Cortex of kidney (tissue), 1 donor: ENCODE measurements around the gene TNFRSF8.

Experiments
- DNase-seq: peaks from one replicate; lab custom pipeline; 2025; lab: John Stamatoyannopoulos, UW

TNFRSF8 gene

GRCh38 chr1:12176298-12177118, 113.4 kb downstream of the TNFRSF8 start:
- no peak for DNase-seq

DNA sequence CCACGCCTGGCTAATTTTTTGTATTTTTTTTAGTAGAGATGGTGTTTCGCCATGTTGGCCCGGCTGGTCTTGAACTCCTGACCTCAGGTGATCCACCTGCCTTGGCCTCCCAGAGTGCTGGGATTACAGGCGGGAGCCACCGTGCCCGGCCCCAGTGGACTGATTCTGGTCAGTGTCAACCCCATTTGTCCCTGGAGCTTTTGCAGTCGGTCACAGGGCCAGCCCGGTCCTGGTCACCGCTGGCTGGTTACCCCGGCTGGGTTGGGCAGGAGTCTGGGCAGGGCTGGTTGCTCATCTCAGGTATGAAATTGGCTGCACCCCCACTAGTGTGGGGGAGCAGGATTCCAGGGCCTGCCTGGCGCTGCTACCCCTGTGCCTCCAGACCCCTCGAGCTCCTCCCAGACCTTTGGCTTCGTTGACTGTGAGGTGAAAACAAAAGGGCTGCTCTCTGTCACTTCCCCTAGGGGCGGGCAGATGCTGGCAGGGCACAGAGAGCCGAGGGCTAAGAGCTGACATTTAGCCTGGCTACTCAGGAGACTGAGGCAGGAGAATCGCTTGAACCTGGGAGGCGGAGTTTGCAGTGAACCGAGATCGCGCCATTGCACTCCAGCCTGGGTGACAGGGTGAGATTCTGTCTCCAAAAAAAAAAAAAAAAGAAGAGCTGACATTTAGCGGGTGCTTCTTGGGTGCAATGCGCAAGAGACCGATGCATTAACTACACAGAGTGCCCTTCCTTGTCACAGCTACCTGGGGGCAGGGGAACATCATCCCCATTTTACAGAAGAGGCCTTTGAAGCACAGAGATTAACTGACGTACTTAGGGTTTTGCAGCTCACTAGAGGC, 114.3 kb downstream of the TNFRSF8 start:
- no peak for DNase-seq

DNA sequence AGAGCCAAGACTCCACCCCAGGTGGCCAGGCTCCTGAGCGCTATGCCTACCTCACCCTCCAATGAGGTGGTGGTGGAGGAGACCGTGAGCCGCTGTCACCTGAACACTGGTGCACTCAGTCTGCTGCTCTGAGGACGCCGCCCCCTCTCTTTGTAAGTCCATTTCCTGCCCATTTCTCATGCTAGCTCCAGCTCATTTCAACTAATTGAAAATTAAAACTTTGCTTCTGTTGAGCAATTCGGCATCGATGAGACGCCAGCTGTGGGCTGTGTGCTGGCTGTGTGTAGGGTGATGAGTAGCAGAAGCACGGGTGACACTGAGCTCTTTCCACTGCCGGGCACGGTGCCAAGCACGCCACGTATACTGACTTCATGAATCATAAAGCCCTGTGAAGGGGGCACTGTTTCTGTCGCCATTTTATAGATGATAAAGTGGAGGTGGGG, 114.9 kb downstream of the TNFRSF8 start:
- DNase-seq: no peak

DNA sequence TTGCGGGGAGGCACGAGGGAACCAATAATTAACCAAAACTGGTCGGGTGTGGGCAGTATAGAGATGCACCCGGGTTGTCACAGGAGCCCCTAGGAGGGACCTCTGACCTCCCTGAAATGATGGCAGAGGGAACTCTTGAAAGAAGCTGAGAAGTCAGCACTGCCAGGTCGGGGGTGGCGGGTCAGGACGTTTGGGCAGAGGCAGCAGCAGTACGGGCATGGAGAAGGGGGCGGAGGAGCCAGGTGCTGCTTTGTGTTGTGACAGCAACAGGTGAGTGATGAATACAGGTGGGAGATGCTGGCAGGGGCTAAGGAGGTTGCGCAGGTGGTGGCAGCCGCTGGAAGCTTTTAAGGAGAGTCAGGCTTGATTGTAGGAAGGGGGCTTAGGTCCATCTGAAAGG, 115.4 kb downstream of the TNFRSF8 start:
- DNase-seq: no peak

- no peak for DNase-seq
Observed at GRCh38 chr1:12179111-12179519, 116.0 kb downstream of the TNFRSF8 start.

- DNase-seq: no peak
Observed at GRCh38 chr1:12179676-12180075, 116.6 kb downstream of the TNFRSF8 start.

- DNase-seq: no peak
Observed at GRCh38 chr1:12180315-12180714, 117.2 kb downstream of the TNFRSF8 start.

GRCh38 chr1:12180903-12181302, 117.8 kb downstream of the TNFRSF8 start:
- DNase-seq: no peak

DNA sequence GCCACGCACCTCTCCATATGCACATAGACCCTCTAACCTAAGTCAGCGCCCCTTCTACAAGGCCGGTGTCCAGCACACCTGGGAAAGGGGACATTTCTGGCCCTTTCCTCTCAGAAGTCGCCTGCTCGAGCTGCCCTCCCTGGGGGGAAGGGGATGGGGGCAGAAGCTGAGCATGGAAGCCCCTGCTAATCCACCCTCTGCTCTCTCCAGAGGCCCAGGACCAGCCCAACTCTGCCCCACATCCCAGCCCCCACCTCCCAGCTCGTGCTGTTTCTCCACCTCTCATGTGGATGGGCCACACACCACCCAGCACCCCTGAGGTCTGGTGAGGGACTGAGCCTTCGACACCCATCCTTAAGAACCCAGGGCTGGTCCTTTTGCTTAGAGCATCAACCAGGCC, 118.5 kb downstream of the TNFRSF8 start:
- no peak for DNase-seq

- no peak for DNase-seq
Observed at GRCh38 chr1:12182410-12182984, 119.4 kb downstream of the TNFRSF8 start.

DNA sequence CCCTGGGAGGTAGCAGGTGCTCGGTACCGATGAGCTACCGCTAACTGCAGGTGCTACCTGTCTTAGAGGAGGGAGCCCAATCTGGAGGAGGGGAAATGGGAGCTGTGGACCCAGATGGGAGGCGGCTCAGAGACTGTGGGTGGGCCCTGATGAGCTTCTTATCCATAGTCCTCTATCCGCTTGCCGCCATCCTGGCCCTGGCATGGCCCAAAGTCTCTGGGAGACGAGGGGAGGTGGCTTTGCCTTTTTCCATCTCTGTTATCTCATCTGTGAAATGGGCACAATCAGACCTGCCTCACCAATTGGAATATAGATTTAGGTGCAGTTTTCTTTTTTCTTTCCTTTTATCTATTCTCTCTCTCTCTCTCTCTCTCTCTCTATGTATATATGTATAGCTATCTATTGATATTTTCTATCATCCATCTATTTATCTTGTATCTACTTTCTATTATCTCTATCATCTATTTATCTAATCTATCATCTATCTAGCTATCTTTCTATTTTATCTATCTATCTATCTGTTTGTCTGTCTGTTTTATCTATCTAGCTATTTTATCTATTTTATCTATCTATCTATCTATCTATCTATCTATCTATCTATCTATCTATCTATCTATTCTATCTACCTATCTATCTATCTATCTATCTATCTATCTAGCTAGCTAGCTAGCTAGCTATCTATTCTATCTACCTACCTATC, 120.1 kb downstream of the TNFRSF8 start:
- DNase-seq: no peak

DNA sequence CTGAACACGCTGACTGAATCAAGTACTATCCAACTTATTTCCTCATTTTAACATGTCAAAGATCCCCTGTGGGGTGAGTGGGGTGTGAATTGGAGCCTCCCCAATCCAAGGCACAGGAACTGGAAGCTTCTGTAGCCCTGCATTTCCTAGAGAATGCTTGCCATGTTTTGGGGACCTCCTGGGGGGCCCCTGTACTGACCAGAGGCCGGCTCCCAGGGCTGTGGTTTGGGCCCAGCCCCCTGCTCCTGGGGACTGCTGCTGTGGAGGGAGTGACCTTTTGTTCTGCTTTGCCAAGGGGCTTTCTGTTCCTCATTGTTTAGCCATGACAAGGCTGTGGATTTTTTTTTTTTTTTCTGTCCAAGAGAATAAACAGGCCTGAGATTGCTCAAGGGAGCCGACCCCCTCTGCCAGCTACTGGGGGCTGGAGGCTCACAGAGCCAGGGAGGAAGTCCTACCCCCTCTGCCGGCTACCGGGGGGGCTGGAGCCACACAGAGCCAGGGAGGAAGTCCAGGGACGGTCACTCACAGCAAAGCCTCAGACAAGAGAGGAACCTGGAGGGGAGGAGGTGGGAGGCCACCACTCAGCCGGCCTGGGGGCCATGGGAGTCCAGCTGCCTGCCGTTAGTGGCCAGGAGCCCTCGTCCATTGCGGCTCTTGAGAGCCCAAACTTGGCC, 121.0 kb downstream of the TNFRSF8 start:
- DNase-seq: no peak

GRCh38 chr1:12185036-12185917, 122.2 kb downstream of the TNFRSF8 start:
- DNase-seq: no peak

DNA sequence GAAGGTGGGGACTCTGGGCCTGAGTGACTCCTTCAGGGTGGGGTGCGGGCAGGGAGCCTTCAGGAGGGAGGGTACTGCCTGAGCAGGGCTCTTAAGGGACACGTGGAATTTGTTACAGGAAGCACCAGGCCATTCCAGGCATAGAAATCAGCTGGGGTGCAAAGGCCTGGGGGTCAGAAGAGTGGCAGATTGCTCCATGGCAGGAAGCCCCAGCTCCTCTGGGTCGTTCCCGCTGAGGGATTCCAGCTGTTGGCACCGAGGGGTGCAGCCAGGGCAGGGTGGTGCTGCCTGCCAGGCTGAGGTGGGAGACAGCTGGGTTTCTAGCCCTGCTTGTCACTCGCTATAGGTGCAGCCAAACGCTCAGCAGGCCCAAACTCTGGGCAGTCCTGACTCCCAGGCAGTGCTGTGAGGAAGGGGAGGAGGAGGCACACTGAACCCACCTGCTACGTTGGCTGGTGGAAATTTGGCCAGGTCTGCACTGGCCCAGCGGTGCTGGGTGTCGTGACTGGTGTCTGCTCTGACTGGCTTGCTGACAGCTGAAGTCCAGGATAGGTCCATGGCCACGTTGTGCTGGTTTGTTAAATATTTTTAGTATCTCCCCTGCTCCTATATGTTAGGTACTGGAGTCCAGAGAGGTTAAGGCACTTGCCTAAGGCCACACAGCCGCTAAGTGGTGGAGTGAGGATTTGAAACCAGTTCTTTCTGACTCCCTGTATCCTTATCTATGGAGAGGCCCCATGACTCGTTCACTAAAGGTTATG, 123.0 kb downstream of the TNFRSF8 start:
- DNase-seq: no peak

DNA sequence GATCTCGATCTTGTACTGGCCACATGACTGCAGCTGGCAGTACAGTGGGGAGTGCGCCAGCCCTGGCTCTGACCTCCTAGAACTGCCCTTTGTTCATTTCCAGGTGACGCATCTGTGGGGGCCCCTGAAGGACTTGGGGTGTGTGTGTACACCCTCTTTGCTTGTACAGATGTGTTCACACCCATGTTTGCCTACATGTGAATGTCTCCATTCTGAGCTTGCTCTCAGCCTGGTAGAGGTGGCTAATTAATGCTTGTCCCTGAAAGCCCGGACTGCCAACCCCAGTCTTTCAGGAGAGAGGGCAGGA, 123.5 kb downstream of the TNFRSF8 start:
- no peak for DNase-seq

DNA sequence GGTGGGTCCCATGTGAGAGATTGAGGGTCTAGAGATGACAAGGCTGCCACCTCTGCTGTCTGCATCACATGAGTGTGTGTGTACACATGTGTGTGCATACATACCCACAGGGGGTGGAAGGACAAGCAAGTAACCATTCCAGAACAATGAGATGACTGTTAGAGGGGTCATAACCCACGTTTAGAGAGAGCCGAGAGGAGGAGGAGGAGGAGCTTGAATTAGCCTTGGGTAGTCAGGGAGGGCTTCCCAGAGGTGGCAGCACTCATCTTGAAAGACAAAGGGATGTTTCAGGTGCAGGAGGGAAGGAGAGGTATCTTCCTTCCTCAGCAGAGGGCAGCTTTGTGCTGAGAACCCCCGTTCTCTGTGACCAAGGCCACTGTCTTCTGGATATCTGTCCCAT, 125.0 kb downstream of the TNFRSF8 start:
- DNase-seq: no peak

DNA sequence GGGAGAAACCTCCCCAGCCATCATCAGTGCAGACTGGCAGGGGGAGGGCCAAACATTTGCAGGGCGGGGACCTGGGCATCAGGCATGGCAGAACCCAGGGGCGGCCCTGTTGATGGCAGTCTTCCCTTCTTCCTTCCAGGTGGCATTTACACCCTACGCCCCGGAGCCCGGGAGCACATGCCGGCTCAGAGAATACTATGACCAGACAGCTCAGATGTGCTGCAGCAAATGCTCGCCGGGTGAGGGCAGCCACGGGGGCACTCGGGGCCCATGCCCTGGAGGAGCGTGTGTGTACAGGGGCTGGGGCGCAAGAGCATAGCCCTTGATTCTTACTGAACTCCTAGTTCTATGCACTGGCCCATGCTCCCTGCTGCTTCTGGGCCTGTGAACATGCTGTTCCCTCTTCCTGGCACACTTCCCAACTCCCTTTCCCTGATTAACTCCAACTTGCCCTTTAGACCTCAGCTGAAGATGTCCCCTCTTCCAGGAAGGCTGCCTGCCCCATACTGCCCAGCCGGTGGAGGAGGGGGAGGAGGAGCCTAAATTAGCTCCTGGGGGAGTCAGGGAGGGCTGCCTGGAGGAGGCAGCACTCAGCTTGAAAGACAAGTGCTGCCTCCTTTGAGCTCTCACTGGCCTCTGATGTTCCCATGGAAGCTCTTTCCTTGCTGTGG, 125.7 kb downstream of the TNFRSF8 start:
- DNase-seq: no peak

- no peak for DNase-seq
Observed at GRCh38 chr1:12189328-12189682, 126.2 kb downstream of the TNFRSF8 start.

DNA sequence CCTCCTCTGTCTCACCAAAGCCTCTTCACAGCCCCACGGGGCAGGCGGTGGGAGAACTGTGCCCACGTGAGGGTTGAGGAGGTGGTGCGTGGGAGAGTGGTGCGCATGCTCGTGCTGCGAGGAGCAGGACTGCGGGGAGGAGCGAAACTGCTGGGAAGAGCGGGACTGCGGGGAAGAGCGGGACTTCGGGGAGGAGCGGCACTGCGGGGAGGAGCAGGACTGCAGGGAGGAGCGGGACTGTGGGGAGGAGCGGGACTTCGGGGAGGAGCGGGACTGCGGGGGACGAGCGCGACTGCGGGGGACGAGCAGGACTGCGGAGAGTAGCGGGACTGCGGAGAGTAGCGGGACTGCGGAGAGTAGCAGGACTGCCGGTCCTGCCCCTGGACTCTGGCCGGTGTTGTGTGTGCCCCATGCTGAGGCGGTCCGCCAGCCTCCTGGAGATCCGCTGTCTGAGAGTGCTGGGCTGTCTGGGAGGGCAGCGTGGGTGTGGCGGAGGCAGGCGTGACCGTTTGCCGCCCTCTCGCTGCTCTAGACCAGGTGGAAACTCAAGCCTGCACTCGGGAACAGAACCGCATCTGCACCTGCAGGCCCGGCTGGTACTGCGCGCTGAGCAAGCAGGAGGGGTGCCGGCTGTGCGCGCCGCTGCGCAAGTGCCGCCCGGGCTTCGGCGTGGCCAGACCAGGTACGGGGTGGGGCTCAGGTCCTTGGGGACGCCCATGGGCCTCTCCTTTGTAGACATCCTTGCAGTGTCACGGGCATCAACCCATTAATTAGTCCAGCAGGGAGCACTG, 128.3 kb downstream of the TNFRSF8 start:
- no peak for DNase-seq
